RCC 7860 (cell line): ENCODE measurements around the gene INPP5F.
"Not testable (repeated sequence)": the region's sequence is repeated elsewhere in the genome, so short reads cannot be mapped to it uniquely, and the experiment has no call there.

Source experiments
- DNase-seq: peaks from one replicate; pipeline ENCODE4 v3.0.0-alpha.2; 2015; ENCODE audit warnings: low spot score
- FAIRE-seq: peaks from 2 replicates; lab custom pipeline; 2012; peaks lifted over from hg19 to GRCh38; lab: Jason Lieb, UNC

The INPP5F gene

GRCh38 chr10:119858063-119858462, 132.2 kb downstream of the INPP5F start:
- no peak for FAIRE-seq

GRCh38 chr10:119859420-119860258, 133.8 kb downstream of the INPP5F start:
- FAIRE-seq: peak; percentile 84
- peak; percentile 40 for DNase-seq

More at GRCh38 chr10:119858063-119858462, 132.2 kb downstream of the INPP5F start:
- no peak for DNase-seq

- no peak for DNase-seq
- no peak for FAIRE-seq
Observed at GRCh38 chr10:119860866-119861607, 135.2 kb downstream of the INPP5F start.

- no peak for DNase-seq
- FAIRE-seq: no peak
Observed at GRCh38 chr10:119862524-119862923, 136.7 kb downstream of the INPP5F start.

DNA sequence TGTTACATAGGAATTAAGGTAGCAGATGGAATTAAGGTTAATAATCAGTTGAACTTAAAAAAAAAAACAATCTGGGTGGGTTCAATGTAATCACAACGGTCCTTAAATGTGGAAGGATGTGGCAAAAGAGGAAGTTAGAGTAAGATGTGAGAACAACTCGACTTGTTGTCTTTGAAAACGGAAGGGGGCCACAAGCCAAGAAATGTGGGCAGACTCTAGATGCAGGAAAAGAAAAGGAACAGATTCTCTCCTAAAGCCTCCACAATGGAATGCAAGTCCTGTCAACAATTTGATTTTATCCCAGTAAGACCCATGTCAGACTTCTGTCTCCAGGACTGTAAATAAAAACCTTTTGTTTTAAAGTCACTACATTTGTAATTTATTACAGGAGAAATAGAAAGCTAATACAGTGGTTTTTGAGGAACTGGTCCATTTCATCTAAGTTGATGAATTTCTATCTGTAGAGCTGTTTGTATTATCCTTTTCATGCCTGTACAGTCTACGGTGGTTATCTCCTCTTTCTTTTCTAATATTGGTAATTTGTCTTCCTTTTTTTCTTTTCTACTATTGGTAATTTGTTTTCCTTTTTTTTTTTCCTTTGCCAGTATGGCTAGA, 138.2 kb downstream of the INPP5F start:
- DNase-seq: no peak
- no peak for FAIRE-seq

DNA sequence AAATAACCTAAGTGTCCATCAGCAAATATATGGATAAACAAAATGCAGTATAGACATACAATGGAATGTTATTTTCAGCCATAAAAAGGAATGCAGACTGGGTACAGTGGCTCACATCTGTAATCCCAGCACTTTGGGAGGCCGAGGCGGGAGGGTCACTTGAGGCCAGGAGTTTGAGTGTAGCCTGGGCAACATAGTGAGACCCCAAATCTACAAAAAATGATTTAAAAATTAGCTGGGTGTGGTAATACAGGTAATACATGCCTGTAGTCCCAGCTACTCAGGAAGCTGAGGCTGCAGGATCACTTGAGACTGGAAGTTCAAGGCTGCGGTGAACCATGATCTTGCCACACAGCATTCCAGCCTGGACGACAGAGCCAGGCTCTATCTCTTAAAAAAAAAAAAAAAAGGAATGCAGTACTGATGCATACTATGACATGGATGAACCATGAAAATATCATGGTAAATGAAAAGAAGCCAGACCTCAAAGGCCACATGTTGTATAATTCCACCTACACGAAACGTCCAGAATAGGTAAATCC, 139.9 kb downstream of the INPP5F start:
- FAIRE-seq: no peak
- DNase-seq: no peak

GRCh38 chr10:119867317-119867716, 141.5 kb downstream of the INPP5F start:
- DNase-seq (no peak), FAIRE-seq (no peak)

DNA sequence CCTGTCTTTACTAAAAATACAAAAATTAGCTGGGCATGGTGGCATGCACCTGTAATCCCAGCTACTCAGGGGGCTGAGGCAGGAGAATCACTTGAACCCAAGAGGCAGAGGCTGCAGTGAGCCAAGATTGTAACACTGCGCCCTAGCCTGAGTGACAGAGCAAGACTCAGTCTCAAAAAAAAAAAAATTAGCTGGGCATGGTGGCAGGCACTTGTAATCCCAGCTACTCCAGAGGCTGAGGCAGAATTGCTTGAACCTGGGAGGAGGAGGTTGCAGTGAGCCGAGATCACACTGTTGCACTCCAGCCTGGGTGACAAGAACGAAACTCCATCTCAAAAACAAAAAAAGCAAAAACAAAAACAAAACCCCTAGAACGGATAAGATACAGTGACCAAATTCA, 143.5 kb downstream of the INPP5F start:
- FAIRE-seq: not testable (repeated sequence)

GRCh38 chr10:119871881-119872609, 146.2 kb downstream of the INPP5F start:
- peak; percentile 21 for DNase-seq
- FAIRE-seq: no peak

More for the DNA sequence above, 143.5 kb downstream of the INPP5F start:
- not testable (repeated sequence) for DNase-seq

GRCh38 chr10:119872610-119872859, 146.7 kb downstream of the INPP5F start, which contains the start of gene MCMBP:
MCMBP (minus strand) TSS chr10:119872843; CDS start chr10:119872584, 259 bp downstream.
- DNase-seq (no peak), FAIRE-seq (no peak)

GRCh38 chr10:119872860-119873681, 147.2 kb downstream of the INPP5F start:
- no peak for FAIRE-seq
- peak; percentile 70 for DNase-seq

DNA sequence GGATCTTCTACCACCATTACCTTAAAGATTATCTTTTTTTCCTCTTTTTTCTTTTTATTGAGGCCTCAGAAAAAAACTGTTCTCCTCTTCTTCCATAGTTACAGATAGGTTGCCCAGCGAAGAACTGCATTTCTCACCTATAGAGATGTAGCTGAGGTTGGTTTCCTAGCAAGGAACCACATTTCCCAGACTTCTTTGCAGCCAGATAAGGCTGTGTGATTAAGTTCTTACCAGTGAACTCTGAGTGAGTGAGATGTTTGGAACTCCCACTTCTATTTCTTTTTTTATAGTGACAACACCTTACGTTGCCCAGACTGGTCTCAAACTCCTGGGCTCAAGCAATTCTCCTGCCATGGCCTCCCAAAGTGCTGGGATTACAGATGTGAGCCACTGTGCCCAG, 152.7 kb downstream of the INPP5F start:
- DNase-seq: no peak
- FAIRE-seq: no peak
